ENCODE data around the gene MPC2.

- no peak for TF ChIP-seq POLR2A (IDR thresholded peaks at IDR 0.05; ENCODE audit: low read depth, low read length)
- TF ChIP-seq POLR2AphosphoS5 (IDR thresholded peaks at IDR 0.05; ENCODE audit: low read depth, low read length), result no peak
- TF ChIP-seq TAF1 (IDR thresholded peaks at IDR 0.05; ENCODE audit: borderline replicate concordance, low read depth, low read length), result no peak
Measured at GRCh38 chr1:167881069-167881468, 55.8 kb downstream of the MPC2 start.

Measured in GM12892 (cell line).